IMR-90 (cell line): ENCODE measurements around the gene SRGAP3. TPM values are rescaled to one million over a fixed set of nuclear protein-coding genes. Genes with fewer than 3 reads are reported as not detected.

Experiments
- ATAC-seq: fragments of 200-7000 bp; cut with Tn5 transposase; 2 replicates; pipeline ENCODE4 v1.9.1; 2020; ENCODE audit warnings: low read depth, mild to moderate bottlenecking, moderate library complexity
- BruUV-seq: library from RNA; stranded (reverse); fragments of 400-500 nt; replicated peaks from 2 replicates; lab custom pipeline; 2021; lab: Mats Ljungman, UMichigan
- CTCF ChIA-PET: fragments of 300-600 bp; formaldehyde crosslinking; extraction: SDS; loops from one replicate; lab custom pipeline; 2021; ENCODE audit warnings: antibody characterized with exemption; lab: Yijun Ruan, JAX
- POLR2A ChIA-PET: fragments of 300-600 bp; sonication (Branson Sonifier 250); formaldehyde crosslinking; loops from one replicate; lab custom pipeline; 2022; ENCODE audit warnings: antibody characterized with exemption; ENCODE audit not compliant: unreplicated experiment; lab: Charles Lee
- DNase-seq: peaks from one replicate; pipeline ENCODE4 v3.0.0; 2013
- H2AFZ ChIP-seq: replicated peaks from 2 replicates; pipeline ENCODE3; 2013; ENCODE audit warnings: low read length, mild to moderate bottlenecking; ENCODE audit not compliant: poor library complexity
- H2AK5ac ChIP-seq: 2 replicates; pipeline ENCODE4 v1.6.1; 2013; ENCODE audit warnings: low read depth, low read length, inconsistent platforms
- H2AK9ac ChIP-seq: replicated peaks from 2 replicates; pipeline ENCODE3; 2013; ENCODE audit warnings: mild to moderate bottlenecking, low read depth, low read length, moderate library complexity; ENCODE audit not compliant: poor library complexity
- H2BK120ac ChIP-seq: 2 replicates; pipeline ENCODE4 v1.6.1; 2013; ENCODE audit warnings: low read depth, low read length, inconsistent platforms
- H2BK15ac ChIP-seq: 3 replicates; pipeline ENCODE4 v1.6.1; 2013; ENCODE audit warnings: low read depth, low read length, inconsistent platforms
- H2BK20ac ChIP-seq: 2 replicates; pipeline ENCODE4 v1.6.1; 2013; ENCODE audit warnings: low read depth, mild to moderate bottlenecking, inconsistent platforms, low read length, moderate library complexity
- H2BK5ac ChIP-seq: 2 replicates; pipeline ENCODE4 v1.6.1; 2013; ENCODE audit warnings: mild to moderate bottlenecking, low read depth, low read length, inconsistent platforms; ENCODE audit not compliant: poor library complexity, severe bottlenecking
- H3K14ac ChIP-seq: replicated peaks from 2 replicates; pipeline ENCODE4 v1.6.1; 2013; ENCODE audit warnings: low read depth, low read length, inconsistent platforms
- H3K18ac ChIP-seq: 2 replicates; pipeline ENCODE4 v1.6.1; 2013; ENCODE audit warnings: low read depth, low read length, control low read depth
- H3K23ac ChIP-seq: 2 replicates; pipeline ENCODE4 v1.6.1; 2013; ENCODE audit warnings: low read depth, low read length, inconsistent platforms
- H3K27ac ChIP-seq: 2 replicates; pipeline ENCODE4 v1.5.1; 2013; ENCODE audit warnings: mild to moderate bottlenecking, control low read depth, low read length; ENCODE audit not compliant: insufficient read depth
- H3K27me3 ChIP-seq: 2 replicates; pipeline ENCODE4 v1.6.1; 2013; ENCODE audit warnings: low read length; ENCODE audit not compliant: control insufficient read depth, insufficient read depth
- H3K36me3 ChIP-seq: 2 replicates; pipeline ENCODE4 v1.6.1; 2013; ENCODE audit warnings: low read length, mixed read lengths; ENCODE audit not compliant: control insufficient read depth, insufficient read depth
- H3K4ac ChIP-seq: 2 replicates; pipeline ENCODE4 v1.6.1; 2013; ENCODE audit warnings: low read depth, low read length, inconsistent platforms
- H3K4me1 ChIP-seq: 2 replicates; pipeline ENCODE4 v1.6.1; 2013; ENCODE audit warnings: low read length, mixed read lengths; ENCODE audit not compliant: control insufficient read depth, insufficient read depth
- H3K4me2 ChIP-seq: 2 replicates; pipeline ENCODE4 v1.6.1; 2013; ENCODE audit warnings: low read depth, mild to moderate bottlenecking, control low read depth, low read length, moderate library complexity
- H3K4me3 ChIP-seq: 2 replicates; pipeline ENCODE4 v1.5.1; 2013; ENCODE audit warnings: low read depth, mild to moderate bottlenecking, control low read depth, low read length, moderate library complexity; ENCODE audit not compliant: insufficient read depth
- H3K56ac ChIP-seq: 2 replicates; pipeline ENCODE4 v1.6.1; 2013; ENCODE audit warnings: low read length, inconsistent platforms; ENCODE audit not compliant: insufficient read depth; ENCODE audit errors: extremely low read depth
- H3K79me1 ChIP-seq, 2 experiments: 2 replicates each; pipeline ENCODE4 v1.6.1; 2013; ENCODE audit warnings: low read length in 2 of 2, inconsistent platforms in 1 of 2, low read depth in 1 of 2
- H3K9ac ChIP-seq: 2 replicates; pipeline ENCODE4 v1.6.1; 2013; ENCODE audit warnings: low read depth, low read length, control low read depth
- H3K9me1 ChIP-seq: 2 replicates; pipeline ENCODE4 v1.6.1; 2013; ENCODE audit warnings: low read length, inconsistent platforms; ENCODE audit not compliant: insufficient read depth
- H3K9me3 ChIP-seq: 2 replicates; pipeline ENCODE4 v1.6.1; 2013; ENCODE audit warnings: low read length; ENCODE audit not compliant: control insufficient read depth, insufficient read depth
- H4K20me1 ChIP-seq: 2 replicates; pipeline ENCODE4 v1.6.1; 2013; ENCODE audit warnings: low read length, inconsistent platforms; ENCODE audit not compliant: insufficient read depth
- H4K5ac ChIP-seq: 2 replicates; pipeline ENCODE4 v1.6.1; 2013; ENCODE audit warnings: mild to moderate bottlenecking, low read depth, low read length, control low read depth
- H4K8ac ChIP-seq, 2 experiments: 2 replicates each; pipeline ENCODE4 v1.6.1; 2013; ENCODE audit warnings: low read depth in 2 of 2, low read length in 2 of 2, control low read depth in 1 of 2, inconsistent platforms in 1 of 2
- H4K91ac ChIP-seq: 2 replicates; pipeline ENCODE4 v1.6.1; 2013; ENCODE audit warnings: low read depth, low read length, inconsistent platforms; ENCODE audit not compliant: insufficient read depth
- WGBS, 2 experiments: methylation state at CpG; one replicate each; pipeline versions ENCODE4 v1.1.5 to v1.1.7; 2013; ENCODE audit warnings: missing lambda C conversion rate in 2 of 2; ENCODE audit not compliant: insufficient read length in 1 of 2; ENCODE audit errors: extremely low coverage in 2 of 2; 5-methylcytosine and 5-hydroxymethylcytosine counted together
- dilution Hi-C: fragments of 300-500 bp; cut with HindIII; formaldehyde crosslinking; loops from one replicate; pipeline ENCODE4 v1.14.3; 2018; ENCODE audit warnings: low sequenced_read_pairs; ENCODE audit not compliant: unreplicated experiment
- in situ Hi-C: fragments of 300-500 bp; cut with MboI; formaldehyde crosslinking; loops from 3 replicates; pipeline ENCODE4 v1.14.3; 2019; ENCODE audit warnings: low sequenced_read_pairs, inconsistent platforms, mixed read lengths
- intact Hi-C: fragments of 100-400 bp; cut with micrococcal nuclease; formaldehyde crosslinking; loops from 2 replicates; pipeline ENCODE4 v1.10.0; 2022
- polyA plus RNA-seq, 3 experiments: library from polyadenylated mRNA; depleted of rRNA; stranded (reverse); fragments of >200 nt; gene quantifications; 2 replicates each; pipeline ENCODE4 v1.2.3, GENCODE V29; 2012; ENCODE audit warnings: low replicate concordance in 1 of 3
- total RNA-seq: library from RNA; depleted of rRNA; stranded (reverse); fragments of >200 nt; gene quantifications from 2 replicates; pipeline ENCODE4 v1.2.3, GENCODE V29; 2012
- TF ChIP-seq, protein P1 (sequence below): conservative IDR thresholded peaks from 2 replicates; pipeline ENCODE4 v1.5.1; 2012; ENCODE audit warnings: mild to moderate bottlenecking, low read depth, low read length, improper control_type of control experiment
- TF ChIP-seq, protein P2 (sequence below): fragments of 150-350 bp; IDR thresholded peaks from 2 replicates; pipeline ENCODE4 v1.6.1; 2017; ENCODE audit warnings: mild to moderate bottlenecking, antibody characterized with exemption, low read length, low read depth

Gene SRGAP3
- total and polyA plus RNA-seq, 2 of the 4 experiments (the other 2 are of a cell fraction): 0.68 to 1.4 TPM

DNA sequence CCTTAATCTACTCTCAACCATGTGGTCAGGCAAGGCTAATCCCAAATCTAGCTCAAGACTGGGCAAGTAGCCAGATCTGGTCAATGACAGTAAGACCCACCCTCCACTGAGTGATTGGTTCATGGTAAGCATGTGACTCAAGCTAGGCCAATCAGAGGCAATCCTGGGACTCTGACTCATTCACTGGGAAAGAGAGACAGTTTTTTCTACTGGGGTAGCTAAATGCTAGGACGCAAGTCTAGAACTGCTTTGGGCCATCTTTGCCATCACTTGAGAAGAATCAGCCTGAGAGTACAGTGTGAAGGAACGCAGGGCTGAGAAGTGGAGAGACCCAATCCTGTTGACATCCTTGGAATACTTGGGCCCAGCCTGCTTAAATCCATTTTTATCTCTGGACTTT is 276.8 kb downstream of the SRGAP3 start:
- peak; percentile 47 for DNase-seq
- H3K27me3 ChIP-seq: peaks cover 9% of the 10 kb centered on the region

More for the DNA sequence above, 276.8 kb downstream of the SRGAP3 start:
- in situ Hi-C loops (loop anchor here (5.0 kb wide), 2 partner anchors 95 to 330 kb away; no protein-coding TSS in a partner anchor), intact Hi-C loops (loop anchor here (5.0 kb wide), 1 partner anchor 380 kb away; no protein-coding TSS in a partner anchor), dilution Hi-C loops (no loop called here)
- no peak; the same call in 1 of the 2 replicates for ATAC-seq
- BruUV-seq: no TSS peak
- 100% methylated on average over 2 of the region's 2 CpGs; no CpG with 5 or more reads in 1 of the 2 experiments for WGBS, 2 experiments
- Histone ChIP-seq H3K4ac (no peak overlapping the region), H2BK15ac (no peak overlapping the region), H2AK5ac (no peak overlapping the region), H3K18ac (no peak overlapping the region), H2AFZ (no peak overlapping the region), H4K8ac (no peak overlapping the region), H3K4me2 (no peak overlapping the region), H2BK20ac (no peak overlapping the region), H3K36me3 (no peaks in the 10 kb centered on the region), H2BK120ac (no peak overlapping the region), H3K79me1 (no peaks in the 10 kb centered on the region), H3K4me1 (no peaks in the 10 kb centered on the region), H3K9me3 (no peaks in the 10 kb centered on the region), H3K27ac (no peak overlapping the region), H3K14ac (no peak overlapping the region), H3K9me1 (no peaks in the 10 kb centered on the region), H3K56ac (no peak overlapping the region), H2BK5ac (no peak overlapping the region), H3K9ac (no peak overlapping the region), H3K4me3 (no peak overlapping the region), H3K23ac (no peak overlapping the region), H2AK9ac (no peak overlapping the region), H4K91ac (no peak overlapping the region), H4K20me1 (no peaks in the 10 kb centered on the region), H4K5ac (no peak overlapping the region)
- ChIA-PET CTCF (interaction anchor here (0.9 to 1.1 kb wide), 3 partner anchors 15 to 330 kb away, joined by 3 to 4 read pairs (median 4); partner anchors contain the start of gene OXTR), POLR2A (no interaction called here)
- TF ChIP-seq, protein P1, sequence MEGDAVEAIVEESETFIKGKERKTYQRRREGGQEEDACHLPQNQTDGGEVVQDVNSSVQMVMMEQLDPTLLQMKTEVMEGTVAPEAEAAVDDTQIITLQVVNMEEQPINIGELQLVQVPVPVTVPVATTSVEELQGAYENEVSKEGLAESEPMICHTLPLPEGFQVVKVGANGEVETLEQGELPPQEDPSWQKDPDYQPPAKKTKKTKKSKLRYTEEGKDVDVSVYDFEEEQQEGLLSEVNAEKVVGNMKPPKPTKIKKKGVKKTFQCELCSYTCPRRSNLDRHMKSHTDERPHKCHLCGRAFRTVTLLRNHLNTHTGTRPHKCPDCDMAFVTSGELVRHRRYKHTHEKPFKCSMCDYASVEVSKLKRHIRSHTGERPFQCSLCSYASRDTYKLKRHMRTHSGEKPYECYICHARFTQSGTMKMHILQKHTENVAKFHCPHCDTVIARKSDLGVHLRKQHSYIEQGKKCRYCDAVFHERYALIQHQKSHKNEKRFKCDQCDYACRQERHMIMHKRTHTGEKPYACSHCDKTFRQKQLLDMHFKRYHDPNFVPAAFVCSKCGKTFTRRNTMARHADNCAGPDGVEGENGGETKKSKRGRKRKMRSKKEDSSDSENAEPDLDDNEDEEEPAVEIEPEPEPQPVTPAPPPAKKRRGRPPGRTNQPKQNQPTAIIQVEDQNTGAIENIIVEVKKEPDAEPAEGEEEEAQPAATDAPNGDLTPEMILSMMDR: no peak
- TF ChIP-seq, protein P2, sequence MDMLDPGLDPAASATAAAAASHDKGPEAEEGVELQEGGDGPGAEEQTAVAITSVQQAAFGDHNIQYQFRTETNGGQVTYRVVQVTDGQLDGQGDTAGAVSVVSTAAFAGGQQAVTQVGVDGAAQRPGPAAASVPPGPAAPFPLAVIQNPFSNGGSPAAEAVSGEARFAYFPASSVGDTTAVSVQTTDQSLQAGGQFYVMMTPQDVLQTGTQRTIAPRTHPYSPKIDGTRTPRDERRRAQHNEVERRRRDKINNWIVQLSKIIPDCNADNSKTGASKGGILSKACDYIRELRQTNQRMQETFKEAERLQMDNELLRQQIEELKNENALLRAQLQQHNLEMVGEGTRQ: peak; percentile 75
